Raji (cell line): ENCODE measurements around the gene GCHFR.

Source experiments
- POLR2A ChIP-seq: IDR thresholded peaks from 2 replicates; pipeline ENCODE4 v1.6.1; 2011; ENCODE audit warnings: low read depth, low read length, control low read depth; ENCODE audit not compliant: insufficient read depth

GCHFR gene

GRCh38 chr15:40747685-40748631 is 15.9 kb upstream of the GCHFR start:
- TF ChIP-seq POLR2A = no peak

DNA sequence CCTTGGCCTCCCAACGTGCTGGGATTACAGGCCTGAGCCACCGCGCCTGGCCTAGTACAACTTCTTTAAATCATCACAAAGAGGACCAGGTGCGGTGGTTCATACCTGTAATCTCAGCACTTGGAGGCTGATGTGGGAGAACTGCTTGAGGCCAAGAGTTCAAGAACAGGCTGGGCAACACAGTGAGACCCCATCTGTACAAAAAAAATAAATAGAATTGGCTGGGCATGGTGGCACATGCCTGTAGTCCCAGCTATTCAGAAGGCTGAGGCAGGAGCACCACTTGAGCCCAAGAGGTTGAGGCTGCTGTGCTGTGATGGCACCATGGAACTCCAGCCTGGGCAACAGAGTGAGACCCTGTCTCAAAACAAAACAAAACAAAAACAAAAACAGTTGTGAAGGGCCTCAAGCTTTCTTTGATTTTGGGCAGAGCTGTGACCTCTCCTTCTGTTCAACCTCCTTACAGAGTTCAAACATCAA is 14.7 kb upstream of the GCHFR start:
- no peak for TF ChIP-seq POLR2A

- no peak for TF ChIP-seq POLR2A
These were observed 13.0 kb upstream of the GCHFR start for GRCh38 chr15:40750885-40751284.

GRCh38 chr15:40751745-40752144 is 12.1 kb upstream of the GCHFR start:
- TF ChIP-seq POLR2A = no peak

GRCh38 chr15:40754574-40754882 is 9.3 kb upstream of the GCHFR start:
- no peak for TF ChIP-seq POLR2A

GRCh38 chr15:40754883-40755811 is 8.7 kb upstream of the GCHFR start, which contains the start of gene RMDN3:
TSS of gene RMDN3 (minus strand) at chr15:40755254. CDS start at chr15:40754783, 471 bp downstream.
- peak; percentile 98 for TF ChIP-seq POLR2A

DNA sequence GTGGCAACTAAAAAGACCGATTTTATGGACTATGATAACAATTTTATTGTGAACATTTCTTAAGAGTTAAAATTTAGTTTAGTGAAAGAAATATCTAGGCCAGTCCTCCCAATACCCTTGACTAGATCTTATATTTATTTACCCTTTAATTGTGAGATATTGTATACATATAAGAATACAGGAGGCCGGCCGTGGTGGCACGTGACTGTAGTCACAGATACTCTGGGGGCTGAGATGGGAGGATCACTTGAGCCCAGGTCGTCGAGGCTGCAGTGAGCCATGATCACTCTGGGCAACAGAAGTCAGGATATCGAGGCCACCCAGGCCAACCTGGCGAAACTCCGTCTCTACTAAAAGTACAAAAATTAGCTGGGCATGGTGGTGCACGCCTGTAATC is 8.1 kb upstream of the GCHFR start:
- no peak for TF ChIP-seq POLR2A

- no peak for TF ChIP-seq POLR2A
These were observed 6.9 kb upstream of the GCHFR start for GRCh38 chr15:40756938-40757337.

DNA sequence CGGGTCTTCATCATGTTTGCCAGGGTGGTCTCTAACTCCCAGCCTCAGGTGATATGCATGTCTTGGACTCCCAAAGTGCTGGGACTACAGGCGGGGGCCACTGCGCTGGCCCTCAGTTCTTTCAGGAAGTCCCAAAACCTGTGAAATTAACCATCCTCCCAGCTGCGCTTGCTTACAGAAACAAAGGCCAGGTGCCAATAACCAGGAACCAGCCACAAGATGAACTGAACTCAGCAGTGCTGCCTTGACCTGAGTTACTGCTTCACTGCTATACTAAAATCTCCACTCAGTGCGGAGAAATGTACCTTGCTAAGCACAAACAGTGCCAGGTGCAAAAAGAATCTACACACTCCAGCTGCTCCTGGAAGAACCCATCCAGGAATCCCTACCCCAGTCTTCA is 3.9 kb upstream of the GCHFR start:
- TF ChIP-seq POLR2A = no peak

DNA sequence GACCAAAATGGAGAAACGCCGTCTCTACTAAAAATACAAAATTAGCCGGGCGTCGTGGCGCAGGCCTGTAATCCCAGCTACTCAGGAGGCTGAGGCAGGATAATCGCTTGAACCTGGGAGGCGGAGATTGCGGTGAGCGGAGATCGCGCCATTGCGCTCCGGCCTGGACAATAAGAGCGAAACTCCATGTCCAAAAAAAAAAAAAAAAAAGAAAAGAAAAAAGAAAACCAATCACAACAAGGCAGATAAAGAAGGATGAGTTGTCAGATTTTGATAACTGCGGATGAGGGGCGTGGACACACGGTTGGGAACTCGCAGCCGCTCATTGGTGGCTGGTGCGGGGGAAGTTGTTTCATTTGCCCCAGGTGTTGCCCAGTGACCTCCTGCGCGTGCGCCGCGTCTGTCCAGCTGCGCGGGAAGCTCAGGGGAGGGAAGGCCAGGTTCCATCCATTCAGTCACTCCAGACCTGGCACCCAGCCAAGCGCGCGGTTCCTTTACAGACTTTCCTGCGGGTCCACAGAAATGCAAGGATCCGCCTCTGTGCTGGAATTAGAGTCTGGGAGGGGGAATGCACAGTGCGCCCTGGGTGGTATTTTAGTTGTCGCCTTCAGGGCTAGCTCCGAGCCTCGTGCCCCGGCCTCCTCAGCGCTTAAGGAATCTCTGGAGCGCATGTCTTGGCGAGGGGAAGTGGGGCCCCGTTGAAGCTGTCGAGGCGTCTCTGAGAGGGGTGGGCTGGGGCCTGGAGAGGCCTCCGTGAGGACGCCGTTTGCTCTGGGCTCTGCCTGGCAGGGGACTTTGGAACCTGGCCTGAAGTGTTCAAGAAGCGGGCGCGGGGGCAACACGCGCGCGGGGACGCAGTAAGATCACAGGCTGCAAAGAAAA is 708 bp upstream of the GCHFR start:
- no peak for TF ChIP-seq POLR2A

- no peak for TF ChIP-seq POLR2A
These were observed 798 bp downstream of the GCHFR start for GRCh38 chr15:40764629-40765103.

DNA sequence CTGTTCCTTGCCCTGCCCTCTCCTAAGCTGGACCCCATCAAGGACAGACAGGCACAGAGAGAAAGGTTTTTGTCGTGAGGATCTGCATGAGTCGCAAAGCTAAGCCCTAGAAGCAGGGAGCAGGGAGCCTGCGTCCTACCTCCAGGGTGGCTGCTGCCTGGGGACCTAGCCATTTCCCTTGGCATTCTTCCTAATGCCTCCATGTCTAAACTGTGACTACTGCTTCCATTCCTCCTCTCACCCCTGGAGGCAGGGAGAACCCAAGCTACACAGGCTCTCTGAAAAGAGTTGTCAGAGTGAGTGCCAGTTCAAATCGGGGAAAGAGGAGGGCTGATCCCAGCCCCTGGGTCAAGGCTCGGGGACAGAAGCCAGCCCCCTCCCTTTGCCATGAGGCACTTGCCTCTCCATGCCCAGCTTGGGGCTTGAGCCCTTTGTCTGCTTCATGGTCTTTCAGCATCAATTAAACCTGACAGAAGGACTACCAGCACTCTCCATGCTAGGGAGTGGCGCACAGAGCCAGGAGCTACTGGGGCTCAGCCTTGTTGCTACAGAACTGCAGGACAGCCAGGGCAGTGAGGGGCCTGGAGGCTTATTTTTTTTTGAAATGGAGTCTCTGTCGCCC is 2.4 kb downstream of the GCHFR start:
- TF ChIP-seq POLR2A = no peak

DNA sequence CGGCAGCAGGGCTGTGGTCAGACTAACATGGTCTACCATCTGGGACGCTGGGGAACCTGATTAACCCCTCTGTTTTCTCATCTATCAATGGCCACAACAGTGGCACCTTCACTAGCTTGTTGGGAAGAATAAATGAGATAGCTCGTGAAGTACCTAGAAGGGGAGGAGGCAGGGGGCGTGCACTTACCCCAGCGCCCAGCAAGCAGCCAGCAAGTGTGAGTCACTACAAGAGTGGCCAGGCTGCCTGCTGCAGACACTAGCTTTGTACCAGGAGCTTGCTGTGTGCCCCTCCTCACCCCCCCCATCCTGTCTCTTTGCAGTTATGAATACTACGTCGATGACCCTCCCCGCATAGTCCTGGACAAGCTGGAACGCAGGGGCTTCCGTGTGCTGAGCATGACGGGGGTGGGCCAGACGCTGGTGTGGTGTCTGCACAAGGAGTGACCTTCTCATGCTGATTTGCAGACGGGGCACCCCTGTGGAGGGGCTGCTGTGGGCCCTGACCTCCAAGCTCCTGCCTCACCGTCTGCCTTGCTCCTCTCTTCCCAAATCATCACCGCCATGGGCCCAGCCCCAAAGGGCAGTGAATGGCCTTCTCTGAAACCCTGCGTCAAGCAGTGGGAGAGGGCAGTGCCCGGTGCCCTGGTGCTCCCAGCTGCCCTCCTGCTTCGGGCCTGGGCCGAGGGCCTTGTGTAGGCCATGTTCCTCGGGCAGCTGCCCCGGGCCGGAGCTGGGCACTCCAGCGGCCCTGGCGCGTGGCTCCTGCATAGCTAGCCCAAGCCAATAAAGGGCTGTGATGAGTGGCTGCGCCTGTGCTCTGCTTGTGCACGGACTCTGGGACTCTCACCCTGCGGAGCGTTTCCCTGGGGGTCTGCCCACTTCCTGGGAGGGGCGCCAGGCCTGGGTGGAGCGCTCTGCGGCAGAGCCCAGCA is 3.3 kb downstream of the GCHFR start:
- no peak for TF ChIP-seq POLR2A
